Fibroblast of the aortic adventitia (primary cell): ENCODE data around the gene NPLOC4. TPM values are rescaled to one million over a fixed set of nuclear protein-coding genes. Genes with fewer than 3 reads are reported as not detected.

Source experiments
- DNase-seq: peaks from one replicate; pipeline ENCODE4 v3.0.0-alpha.2; 2010; ENCODE audit warnings: low read depth
- H3K4me3 ChIP-seq: 2 replicates; pipeline ENCODE4 v1.5.1; 2011; ENCODE audit warnings: low read depth, mild to moderate bottlenecking, control low read depth, low read length, moderate library complexity
- total RNA-seq: library from RNA; depleted of rRNA; stranded (reverse); fragments of >200 nt; gene quantifications from 2 replicates; pipeline ENCODE4 v1.2.3, GENCODE V29; 2012; ENCODE audit warnings: low replicate concordance
- TF ChIP-seq, protein P1 (sequence below): IDR thresholded peaks from 2 replicates; pipeline ENCODE4 v1.5.1; 2011; ENCODE audit warnings: mild to moderate bottlenecking, low read length, control low read depth, inconsistent platforms; ENCODE audit not compliant: insufficient read depth

NPLOC4 gene
- 34.4 and 60.3 TPM in 2 replicates for total RNA-seq

GRCh38 chr17:81636505-81637288 is at the start of gene NPLOC4, which contains the start of gene TSPAN10:
Gene NPLOC4, minus strand, starts transcription at chr17:81637112. Its CDS starts 182 bp downstream, at chr17:81636930.
Gene TSPAN10, plus strand, starts transcription at chr17:81637196. Its CDS starts 5,217 bp downstream, at chr17:81642413.
- peak within 1 kb of the TSS; percentile 91 for H3K4me3 ChIP-seq
- DNase-seq = peak; percentile 83
- TF ChIP-seq, protein P1, sequence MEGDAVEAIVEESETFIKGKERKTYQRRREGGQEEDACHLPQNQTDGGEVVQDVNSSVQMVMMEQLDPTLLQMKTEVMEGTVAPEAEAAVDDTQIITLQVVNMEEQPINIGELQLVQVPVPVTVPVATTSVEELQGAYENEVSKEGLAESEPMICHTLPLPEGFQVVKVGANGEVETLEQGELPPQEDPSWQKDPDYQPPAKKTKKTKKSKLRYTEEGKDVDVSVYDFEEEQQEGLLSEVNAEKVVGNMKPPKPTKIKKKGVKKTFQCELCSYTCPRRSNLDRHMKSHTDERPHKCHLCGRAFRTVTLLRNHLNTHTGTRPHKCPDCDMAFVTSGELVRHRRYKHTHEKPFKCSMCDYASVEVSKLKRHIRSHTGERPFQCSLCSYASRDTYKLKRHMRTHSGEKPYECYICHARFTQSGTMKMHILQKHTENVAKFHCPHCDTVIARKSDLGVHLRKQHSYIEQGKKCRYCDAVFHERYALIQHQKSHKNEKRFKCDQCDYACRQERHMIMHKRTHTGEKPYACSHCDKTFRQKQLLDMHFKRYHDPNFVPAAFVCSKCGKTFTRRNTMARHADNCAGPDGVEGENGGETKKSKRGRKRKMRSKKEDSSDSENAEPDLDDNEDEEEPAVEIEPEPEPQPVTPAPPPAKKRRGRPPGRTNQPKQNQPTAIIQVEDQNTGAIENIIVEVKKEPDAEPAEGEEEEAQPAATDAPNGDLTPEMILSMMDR = no peak

GRCh38 chr17:81686614-81687013 is 49.7 kb upstream of the NPLOC4 start:
- no peak for DNase-seq
- TF ChIP-seq, protein P1 = no peak

DNA sequence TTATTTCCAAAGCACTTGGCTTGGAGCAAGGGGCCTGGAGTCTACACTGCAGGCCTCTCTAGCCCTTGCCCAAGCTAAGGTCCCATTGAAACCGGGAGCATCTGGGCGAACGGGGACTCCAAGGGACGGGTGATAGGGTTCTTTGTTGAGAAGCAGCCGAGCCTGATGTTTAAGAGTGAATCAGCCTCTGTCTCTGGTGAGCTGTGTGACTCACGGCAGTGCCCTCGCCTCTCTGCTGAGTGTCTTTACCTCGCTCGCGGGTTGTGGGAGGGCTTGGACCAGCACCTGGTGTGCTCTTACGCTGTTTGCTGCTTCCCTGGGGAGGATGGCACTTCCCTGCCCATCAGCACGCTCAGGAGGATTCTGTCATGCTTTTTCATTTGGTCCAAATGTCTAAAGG is 48.2 kb upstream of the NPLOC4 start:
- DNase-seq = peak; percentile 41
- TF ChIP-seq, protein P1 = no peak
- peak overlapping the region; percentile 85 for H3K4me3 ChIP-seq

More at GRCh38 chr17:81686614-81687013, 49.7 kb upstream of the NPLOC4 start:
- no peak overlapping the region for H3K4me3 ChIP-seq

GRCh38 chr17:81684442-81684911 is 47.6 kb upstream of the NPLOC4 start:
- peak overlapping the region; percentile 85 for H3K4me3 ChIP-seq
- TF ChIP-seq, protein P1 = no peak
- DNase-seq = peak; percentile 81

DNA sequence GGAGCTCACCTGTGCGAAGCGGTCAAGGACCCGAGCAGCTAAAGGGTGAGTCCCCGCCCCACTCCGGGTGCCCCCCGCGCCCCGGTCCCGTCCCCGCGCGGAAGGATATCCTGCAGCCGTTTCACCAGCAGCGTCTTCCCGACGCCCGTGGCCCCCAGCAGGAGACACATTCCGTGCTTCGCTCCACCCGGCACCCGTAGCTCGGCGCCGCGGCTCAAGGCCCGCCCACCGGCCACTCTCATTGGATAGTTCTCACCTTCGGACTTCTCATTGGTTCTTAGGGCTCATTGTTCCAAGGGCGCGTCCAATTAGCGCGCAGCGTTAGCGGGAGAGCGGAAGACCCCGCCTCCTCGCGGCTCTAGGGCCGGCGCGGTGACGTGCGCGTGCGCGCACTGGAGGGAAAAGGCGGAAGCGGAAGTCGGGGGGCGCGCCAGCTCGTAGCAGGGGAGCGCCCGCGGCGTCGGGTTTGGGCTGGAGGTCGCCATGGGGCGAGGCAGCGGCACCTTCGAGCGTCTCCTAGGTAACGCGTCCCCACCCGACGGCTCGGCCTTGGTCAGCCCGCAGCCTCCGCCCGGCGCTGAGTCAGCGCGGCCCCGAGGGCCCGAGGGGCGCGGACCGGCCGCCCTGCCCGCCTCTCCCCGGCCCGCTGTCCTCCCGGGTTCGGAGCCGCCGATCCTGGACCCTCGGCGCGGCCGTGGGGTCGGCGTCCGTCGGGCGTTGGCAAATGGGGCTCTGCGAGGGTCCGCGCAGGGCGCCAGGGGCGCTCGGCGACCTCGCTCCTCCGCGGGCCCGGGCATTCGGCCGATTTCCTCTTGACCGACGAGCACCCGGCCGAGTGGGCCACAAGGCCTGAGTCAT is 46.9 kb upstream of the NPLOC4 start, which contains the start of the genes ARL16 and HGS:
ARL16 (minus strand) TSS at position 214 of the 858 bp plus-strand sequence; CDS start at position 170, 44 bp downstream.
HGS (plus strand) TSS at position 428 of the 858 bp plus-strand sequence; CDS start at position 484, 56 bp downstream.
- peak within 1 kb of the TSS; percentile 91 for H3K4me3 ChIP-seq
- DNase-seq = peak; percentile 99
- TF ChIP-seq, protein P1 = no peak

DNA sequence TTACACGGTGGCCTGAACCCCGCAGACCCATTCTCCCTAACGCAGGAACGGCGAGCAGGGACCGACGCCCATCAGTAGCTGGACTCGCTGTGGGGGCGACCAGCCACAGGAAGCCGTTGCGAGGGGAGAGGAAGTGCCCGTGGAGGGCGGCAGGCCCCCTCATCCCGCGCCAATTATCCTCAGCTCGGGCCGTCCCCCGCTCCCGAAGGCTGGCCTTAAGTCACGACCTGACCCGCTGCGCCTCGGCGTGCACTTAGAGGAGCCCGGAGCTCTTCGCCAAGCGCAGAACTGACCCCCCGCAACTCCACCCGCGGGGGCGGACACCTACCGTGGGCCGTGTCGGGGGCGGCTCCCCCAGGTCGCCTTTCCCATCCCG is 46.3 kb upstream of the NPLOC4 start:
- TF ChIP-seq, protein P1 = no peak
- DNase-seq = no peak
- H3K4me3 ChIP-seq = peak overlapping the region; percentile 91
